ENCODE results near the gene RCAN3.

RCAN3 gene

DNA sequence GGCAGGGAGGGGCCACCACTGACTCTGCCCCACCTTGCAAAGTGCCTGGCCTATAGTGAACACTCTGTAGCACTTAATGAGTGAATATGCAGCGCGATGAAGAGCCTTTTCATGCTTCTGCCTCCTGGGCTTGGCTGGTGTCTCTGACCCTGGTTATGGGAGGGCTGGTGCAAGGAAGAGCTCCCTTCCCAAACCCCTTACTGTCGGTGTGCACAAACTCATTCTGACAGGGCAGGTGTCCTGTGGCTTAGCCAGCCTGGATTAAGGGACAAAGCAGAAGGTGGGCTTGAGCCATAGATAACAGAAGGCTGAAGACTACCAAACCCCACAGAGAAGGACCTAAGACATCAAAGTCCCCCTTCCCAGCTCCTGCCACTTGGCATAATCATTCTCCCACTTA is 51.3 kb downstream of the RCAN3 start:
- DNase-seq: no peak

DNA sequence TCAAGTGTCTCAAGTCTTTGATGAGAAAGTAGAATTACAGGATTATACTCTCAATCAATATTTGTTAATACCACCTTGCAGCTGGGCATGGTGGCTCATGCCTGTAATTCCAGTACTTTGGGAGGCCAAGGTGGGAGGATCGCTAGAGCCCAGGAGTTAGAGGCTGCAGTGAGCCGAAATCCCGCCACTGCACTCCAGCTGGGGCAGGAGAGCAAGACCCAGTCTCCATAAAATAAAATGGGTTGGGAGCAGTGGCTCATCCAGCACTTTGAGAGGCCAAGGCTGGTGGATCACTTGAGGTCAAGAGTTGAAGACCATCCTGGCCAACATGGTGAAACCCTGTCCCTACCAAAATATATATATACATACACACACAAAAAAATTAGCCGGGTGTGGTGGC is 52.1 kb downstream of the RCAN3 start:
- DNase-seq: no peak

DNA sequence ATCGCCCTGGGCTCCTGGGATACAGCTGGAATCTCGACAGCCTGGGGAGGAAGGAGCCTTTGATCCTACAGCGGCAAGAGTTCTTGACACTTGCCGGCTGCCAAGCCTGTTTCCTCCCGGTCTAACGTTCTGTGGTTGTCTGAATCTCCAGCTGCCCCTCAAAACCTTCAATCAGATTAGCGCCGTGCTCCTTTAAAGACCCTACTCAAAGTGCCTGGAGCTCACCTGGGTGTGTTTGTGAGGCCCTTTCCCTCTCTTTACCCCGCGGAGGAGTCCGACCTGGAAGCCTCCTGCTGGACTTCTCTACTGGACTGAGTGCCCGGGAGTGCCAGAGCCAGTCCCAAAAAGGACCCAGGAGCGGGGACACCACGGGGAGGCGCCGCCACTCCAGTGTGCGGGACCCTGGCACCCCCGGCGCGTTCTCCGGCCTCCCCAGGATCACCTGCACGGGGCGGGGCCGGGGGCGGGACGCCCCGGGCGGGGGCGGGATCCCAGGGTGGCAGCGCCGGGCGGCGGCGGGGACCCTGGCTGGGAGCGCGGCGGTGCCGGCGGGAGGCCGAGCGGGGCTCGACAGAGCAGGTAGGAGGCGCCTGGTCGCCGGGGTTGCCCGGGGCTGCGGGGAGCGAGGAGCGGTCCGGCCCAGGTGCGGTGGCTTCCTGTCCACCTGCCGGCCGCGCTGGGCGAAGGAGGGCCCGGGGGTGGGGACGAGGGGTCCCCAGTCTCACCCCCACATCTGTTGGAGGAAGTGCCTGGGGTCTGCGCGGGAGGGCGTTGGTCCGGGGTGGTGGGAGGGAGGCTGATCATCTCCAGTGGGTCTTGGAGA is 53.2 kb downstream of the RCAN3 start, which contains the start of gene NCMAP:
TSS of gene NCMAP (plus strand) at position 497 of the 823 bp plus-strand sequence. CDS start 39,344 bp downstream, outside the sequence.
- peak; percentile 77 for DNase-seq

DNA sequence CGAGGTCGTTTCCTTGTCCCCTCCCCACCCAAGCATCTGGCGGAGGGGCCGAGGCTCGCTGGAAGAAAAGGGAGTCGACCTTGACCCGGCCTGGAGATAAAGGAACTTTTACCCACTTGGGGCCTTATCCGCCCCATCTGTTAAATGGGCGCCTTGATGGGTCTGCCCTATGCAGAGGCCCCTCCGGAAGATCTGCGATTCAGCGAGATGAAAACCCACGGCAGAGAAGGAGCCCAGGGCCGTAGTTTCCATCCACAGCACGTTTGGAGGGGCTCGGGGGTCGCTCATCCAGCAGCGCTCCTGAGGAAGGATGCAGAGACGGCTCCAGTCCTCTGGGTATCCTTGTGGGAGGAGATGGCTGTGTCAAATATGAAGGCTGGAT is 53.8 kb downstream of the RCAN3 start:
- no peak for DNase-seq

DNA sequence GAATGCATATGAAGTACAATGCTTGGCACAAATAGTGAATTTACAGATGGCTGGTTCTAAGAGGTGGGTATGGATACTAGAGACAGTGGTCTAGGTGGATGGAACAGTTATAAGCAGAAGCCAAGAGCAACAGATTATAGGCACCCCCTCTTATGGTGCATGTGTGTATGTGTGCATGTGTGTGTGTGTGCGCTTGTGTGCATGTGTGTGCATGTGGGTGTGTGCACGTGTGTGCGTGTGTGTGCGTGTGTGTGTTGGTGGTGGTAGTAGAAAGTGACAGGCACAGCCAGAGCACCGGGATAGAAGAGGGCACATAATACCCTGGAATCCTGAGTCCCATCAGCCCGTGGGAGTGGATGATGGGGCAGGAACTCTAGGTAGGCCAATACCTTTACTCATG is 54.6 kb downstream of the RCAN3 start:
- DNase-seq: no peak

DNA sequence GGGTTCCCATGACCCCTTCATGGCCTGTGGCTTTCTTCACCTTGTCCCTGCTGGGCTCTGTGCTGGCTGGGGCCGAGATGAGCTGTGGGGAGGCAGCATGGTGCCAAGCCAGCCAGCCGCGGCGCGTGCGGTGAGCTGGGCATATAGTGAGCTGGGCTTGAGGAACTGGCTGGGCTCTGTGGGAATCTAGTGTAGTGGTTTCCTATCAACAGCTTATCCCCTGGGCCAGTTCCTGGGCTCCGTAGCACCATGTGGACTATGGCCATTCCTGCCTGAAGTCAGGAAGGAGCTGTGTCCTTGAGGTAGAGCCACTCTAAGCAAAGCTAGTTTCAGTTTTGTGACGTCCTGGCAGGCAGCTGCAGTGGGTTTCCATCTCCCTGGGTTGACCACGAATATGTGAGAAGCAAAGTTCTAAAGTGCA is 55.1 kb downstream of the RCAN3 start:
- no peak for DNase-seq

DNA sequence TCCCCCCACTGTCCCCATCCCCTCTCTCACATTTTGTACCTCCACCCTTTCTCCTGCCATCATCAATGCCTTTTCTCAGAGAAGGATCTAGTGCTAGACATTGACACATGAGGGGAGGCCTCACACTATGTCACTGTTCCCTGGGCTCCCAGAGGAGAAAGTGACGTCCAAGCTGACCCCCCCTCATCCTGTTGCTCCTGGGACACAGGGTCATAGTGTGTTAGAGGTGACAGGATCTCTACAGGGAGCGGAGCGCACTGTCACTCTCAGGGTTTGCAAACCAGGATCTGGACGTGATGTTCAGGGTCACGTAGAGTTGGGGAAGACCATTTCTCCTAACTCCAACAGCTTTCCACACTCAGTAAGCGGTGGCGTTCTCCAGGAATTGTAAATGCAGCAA is 55.8 kb downstream of the RCAN3 start:
- DNase-seq: no peak

DNA sequence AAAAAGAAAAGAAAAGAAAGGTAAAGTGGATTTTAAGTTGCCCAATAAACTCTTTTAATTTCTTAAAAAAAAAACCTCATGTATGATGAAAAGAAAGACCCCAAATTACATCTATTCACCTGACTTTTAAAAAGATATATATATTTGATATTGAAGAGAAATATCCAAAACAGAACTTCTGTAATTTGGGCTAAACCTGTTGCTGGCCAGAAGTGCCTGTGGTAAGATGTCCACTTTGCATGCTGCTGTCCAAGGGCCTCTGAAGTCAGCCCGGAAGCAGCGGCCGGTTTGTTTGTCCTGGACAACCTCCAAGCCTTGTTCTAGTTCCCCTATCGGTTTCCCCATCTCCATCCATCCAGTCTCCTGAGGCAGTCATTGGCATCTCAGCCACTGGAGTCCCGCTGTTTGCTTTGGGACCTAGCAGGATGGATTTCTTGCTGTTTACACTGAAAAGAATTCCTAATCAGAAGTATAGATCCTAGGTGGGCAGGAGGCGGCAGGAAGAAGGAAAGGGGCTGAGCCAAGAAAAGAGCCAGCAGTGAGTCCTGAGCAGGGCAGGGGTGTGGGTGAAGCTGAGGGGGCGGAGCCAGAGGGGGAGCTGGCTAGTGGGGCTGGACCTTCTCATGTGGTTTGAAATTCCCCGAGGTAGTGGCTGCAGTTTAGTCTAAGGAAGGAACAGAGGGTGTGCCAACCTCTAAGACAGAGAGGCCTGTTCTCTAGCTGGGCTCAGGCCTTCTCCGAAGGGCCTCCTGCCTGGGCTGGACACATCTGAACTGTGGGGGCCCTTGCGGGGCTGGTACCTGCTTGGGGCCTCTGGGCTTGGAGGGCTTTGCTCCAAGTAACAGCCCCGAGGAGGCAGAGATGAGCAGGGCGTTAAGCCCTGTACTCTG is 56.5 kb downstream of the RCAN3 start:
- no peak for DNase-seq

DNA sequence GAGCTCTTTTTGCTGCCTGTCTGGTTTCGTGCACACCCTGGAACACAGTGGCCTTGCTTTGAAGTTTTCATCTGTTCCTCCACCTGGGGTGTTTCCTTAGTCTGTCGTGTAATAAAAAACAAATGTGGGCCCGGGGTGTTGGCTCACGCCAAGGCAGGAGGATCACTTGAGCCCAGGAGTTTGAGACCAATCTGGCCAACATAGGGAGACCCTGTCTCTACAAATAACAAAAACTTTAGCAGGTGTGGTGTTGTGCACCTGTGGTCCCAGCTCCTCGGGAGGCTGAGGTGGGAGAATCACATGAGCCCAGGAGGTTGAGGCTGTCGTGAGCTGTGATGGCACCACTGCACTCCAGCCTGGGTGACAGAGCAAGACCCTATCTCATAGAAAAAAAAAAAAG is 57.7 kb downstream of the RCAN3 start:
- DNase-seq: no peak

DNA sequence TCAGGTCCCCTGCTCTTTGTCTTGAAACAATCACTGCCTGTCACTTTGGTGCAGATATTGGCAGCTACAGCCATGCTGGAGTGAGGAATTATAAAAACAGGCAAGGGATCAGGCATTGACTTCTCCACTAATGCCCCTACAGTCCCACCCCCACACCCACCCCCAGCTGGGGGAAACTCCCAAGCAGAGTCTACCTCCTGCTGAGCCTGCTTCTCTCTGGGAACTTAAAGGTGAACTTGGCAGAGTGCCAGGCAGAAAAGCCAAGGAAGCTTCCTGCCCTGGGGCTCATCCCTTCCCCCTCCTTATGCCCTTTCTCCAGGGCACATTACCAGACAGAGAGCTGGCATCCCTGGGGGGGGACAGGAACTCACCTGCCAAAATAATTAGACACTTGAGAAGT is 60.0 kb downstream of the RCAN3 start:
- no peak for DNase-seq

DNA sequence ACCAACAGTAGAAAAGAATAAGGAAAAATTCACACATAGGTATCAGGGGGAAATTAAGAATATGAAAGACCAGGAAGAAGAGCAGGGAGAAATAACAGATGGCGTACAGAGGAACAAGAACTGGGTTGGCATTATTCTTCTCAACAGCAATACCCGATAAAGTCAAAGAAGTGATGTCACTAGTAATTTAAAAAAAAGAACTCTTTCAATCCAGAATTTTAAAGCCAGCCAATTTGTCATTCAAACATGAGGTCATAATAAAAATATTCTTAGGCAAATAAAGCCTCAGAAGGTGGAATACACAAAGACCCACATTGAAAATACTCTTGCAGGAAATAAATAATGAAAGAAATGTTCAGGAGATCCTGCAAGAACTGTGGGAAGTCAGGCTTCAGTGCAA is 62.1 kb downstream of the RCAN3 start:
- DNase-seq: no peak

DNA sequence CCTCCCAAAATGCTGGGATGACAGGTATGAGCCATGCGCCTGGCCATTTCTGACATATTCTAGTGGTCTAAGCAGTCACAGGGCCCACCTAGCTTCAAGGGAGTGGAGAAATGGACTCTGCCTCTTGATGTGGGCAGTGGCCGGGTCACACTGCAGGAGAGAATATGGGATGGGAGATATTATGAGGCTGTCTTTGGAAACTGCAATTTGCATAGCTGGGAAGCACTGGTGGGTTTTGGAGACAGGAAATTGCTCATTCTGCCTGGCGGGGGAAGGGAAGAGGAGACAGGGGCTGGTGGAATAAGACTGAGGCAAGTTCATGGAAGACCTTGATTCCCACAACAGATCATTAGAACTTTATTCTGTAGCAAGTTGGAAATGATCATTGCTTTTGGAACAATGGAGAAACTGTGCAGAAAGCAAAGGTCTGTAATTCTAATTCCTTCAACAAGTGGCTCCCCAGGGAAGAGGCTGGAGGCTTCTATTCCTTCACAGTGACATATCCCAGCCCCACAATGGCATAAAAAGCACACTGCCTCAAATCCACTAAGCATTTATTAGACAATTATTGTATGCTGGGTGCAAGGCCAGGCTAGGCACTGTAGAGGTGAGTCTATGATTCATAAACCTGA is 63.7 kb downstream of the RCAN3 start:
- DNase-seq: no peak

DNA sequence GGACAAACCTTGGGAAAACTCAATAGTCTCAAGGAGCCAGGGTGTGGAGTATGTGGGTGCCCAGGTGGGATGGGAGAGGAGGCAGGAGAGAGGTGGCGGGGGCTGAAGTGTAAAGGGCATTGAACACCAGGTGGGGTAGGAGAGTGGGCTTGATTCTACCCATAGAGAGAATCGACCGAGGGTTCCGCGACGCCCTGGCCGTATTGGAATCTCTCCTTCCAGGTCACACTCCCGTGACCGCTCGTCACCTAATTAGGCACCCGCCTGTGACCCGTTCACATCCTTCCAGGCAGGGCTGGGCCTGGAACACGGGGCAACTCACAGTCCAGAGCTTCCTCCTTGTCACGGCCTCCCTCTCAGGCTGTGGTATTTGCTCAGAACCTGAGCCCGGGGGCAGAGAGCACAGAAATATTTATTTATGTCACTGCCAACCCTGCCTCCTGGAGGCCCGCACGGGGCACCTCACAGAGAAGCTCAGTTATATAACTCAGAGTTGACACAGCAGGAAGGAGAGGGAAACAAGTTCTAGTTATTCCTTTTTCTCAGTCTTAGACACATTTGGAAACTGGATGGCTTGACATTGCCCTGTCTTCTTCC is 65.3 kb downstream of the RCAN3 start:
- no peak for DNase-seq

DNA sequence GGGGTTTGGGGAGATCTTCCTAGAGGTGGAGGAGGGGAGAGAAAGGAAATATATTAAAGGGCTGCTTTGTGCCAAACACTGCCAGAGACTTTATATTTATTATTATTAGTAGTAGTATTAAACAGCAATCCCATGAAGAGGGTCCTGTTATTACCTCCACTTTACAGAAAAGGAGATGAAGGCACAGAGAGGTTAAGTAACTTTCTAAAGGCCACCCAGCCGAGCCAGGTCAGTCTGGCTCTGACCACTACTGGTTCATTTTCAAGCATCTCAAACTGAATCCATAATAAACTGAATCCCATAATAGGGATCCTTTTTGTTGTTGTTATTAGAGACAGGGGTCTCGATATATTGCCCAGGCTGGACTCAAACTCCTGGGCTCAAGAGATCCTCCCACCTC is 65.8 kb downstream of the RCAN3 start:
- no peak for DNase-seq

DNA sequence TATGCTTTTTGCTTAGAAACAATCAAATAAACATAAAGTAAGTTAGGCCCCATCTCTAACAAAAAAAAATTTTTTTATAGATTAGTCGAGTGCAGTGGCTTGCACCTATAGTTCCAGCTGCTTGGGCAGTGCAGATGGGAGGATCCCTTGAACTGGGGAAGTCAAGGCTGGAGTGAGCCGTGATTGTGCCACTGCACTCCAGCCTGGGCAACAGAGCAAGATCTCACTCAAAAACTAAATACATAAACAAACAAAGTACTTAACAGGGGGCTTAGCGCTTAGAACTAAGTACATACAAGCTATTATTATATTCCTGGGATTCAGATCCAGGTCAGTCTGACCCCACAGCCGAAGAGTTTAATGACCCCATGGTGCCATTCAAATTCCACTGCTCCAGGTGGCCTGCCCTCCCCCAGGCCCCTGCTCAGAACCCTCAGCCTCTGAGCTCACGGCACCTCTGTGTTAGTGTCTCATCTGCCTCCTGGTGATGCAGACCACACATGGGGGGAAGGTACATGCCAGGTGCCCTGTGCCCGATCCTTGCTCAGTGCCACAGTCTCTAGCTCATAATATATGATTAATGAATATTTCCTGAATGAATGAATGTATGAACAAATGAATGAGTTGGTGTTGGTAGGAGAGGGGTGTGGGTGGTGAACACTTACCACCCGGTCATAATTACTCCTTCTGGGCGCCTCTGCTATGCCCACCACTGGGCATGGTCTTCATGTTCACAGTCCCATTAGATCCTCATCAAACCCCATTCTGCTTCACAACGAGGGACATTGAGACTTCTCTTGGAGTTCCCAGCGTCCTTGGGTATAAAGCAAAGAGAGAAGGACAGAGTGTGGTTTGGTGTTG is 67.9 kb downstream of the RCAN3 start:
- DNase-seq: no peak

DNA sequence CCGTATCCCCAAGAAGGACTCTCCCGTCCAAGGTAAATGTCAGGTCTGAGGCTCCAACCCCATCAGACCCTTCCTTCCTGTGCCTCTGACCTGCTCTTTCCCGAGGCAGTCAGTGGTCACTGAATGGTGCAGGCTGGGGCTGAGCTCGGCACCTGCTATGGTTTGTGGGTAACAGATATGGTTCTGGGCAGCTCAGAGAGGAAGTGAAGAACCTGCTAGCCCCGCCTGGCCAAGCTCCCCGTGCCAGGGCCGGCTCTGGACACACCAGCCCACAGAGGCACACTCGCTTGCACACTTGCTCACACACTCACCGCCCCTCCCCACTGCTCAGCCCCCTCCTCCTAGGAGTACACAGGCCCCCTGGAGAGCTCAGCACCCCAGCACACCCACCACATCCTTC is 69.7 kb downstream of the RCAN3 start:
- no peak for DNase-seq

DNA sequence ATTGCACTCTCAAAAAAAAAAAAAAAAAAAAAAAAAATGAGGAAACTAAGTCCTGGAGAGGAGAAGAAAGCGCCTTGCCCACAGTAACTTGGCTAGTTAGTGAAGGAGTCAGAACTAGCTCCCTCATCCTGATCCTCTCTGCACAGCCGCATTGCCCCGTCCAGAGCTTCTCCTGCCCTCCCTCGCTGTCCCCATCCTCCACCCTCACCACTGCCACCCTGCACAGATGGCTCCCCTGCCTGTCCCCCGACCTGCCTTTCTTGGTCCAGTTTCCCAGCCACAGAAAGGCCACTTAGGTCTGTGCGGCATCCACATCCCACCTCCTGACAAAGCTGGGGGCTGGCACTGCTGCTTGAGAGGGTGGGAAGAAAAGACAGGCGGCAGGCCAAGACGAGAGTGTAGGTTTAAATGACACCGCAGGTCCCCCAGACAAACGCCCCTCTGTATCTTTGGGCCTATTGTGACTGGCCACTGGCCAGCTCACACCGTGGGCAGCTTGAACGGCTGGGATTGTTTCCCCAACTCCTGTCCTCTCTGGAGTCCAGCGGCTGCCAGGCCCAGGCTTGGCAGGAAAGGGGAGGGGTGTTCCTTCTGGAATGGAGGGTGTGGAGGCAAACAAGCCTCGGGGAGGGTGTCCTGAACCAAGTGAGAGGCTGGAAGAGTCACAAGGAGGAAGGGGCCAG is 73.4 kb downstream of the RCAN3 start:
- no peak for DNase-seq

DNA sequence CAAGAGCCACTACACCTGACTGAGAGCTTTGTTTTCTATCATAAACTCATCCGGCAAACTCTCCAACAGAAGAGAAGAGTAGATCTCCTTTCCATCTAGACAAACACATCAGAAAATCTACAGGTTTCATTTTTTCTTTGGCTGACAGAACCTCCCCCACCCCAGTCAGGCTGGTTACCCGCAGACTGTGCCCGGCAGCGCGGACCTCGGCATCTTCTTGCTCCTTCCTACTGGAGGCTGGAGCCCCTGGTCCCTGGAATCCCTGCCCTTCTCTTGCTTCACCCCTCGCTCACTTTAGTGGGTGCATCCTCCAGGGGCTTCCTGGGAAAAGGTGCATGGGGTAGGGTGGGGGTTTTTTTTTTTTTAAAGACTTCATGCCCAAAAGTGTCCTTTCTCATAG is 76.2 kb downstream of the RCAN3 start:
- no peak for DNase-seq

DNA sequence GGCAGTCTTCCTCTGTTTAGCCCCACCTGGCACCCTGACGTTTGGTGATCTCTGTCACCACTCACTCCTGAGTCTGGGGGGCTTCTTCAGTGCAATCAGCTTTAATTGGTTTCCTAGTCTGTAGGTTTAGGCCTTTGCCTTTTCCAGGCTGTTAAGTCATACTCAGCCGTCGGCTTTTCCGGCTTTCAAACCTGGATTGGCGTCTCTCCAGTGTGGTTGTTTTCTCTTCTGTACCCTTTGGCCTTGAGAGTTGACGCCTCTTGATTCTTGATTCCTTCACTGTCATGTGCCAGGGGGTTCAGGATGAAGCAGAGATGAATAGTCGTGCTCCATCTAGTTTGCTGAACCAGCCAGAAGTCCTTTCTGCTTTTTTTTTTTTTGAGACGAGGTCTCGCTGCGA is 78.1 kb downstream of the RCAN3 start:
- no peak for DNase-seq

DNA sequence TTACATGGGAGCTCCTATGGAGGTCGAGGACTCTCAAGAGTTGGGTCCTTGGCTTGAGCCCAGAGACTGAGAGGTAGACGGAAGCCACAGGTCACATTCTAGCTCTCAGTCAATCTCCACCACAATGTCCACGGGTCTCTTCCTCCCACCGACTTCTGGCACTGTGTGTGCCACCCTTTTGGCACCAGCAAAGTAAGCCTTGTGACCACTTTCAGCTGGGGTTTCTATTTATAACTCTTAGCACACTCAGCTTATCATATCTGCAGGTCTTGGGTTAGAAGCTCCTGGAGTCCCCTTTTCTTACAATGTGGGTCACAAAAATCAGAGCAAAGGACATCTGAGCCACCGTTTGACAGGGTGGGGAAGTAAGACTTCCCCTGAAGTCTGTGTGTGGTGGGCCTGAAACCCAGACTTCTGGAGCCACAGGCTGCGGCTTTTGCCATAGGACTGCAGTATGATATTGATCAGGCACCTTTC is 81.6 kb downstream of the RCAN3 start:
- no peak for DNase-seq

DNA sequence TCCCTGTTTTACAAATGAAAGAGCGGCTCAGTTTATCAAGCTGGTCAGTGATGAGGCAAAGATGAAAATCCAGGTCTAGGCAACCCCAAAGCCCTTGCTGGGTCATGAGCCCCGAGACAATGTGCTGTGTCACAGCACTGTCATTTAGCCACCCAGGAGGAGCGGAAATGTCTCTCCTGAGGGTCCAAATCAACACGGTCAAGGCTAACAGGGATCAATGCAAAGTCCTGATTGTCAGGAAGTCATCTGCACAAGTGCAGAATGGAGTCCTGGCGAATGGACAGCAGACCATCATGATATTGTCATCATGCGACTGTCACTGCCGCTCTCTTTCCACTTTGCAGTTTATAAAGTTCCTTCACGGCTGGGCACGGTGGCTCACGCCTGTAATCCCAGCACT is 83.5 kb downstream of the RCAN3 start:
- DNase-seq: no peak

Data from activated T-cell treated with anti-CD3 and anti-CD28 coated beads, Interleukin-2, amount 50 U/mL, for 1 hour (primary cell).